ENCODE data around the gene PKN2.

GRCh38 chr1:88655140-88655539 lies 28.9 kb upstream of the PKN2 start:
- TF ChIP-seq CTCF (IDR thresholded peaks at IDR 0.05; ENCODE audit: insufficient read depth, low read depth, low read length) (no peak), EZH2 (IDR thresholded peaks at IDR 0.05; ENCODE audit: insufficient read depth, low read length) (no peak)

All from astrocyte (in vitro differentiated cells and primary cell).